Stomach (tissue), 9 donors: ENCODE measurements around the gene DAPK2. TPM values are rescaled to one million over a fixed set of nuclear protein-coding genes. Genes with fewer than 3 reads are reported as not detected.

ENCODE experiments used
- DNase-seq, 2 donors: peaks; one replicate each; pipeline versions ENCODE4 v3.0.0 to v3.0.0-alpha.2; 2013 to 2019
- H3K27ac ChIP-seq, 5 donors: fragments of 200-600 bp in 4 of 5; sonication (generic) in 4 of 5; one replicate each; pipeline ENCODE4 v1.5.1; 2013 to 2019; ENCODE audit warnings: mild to moderate bottlenecking in 1 of 5, moderate library complexity in 1 of 5
- H3K27me3 ChIP-seq, 3 donors: fragments of 200-600 bp; sonication (generic); one replicate each; pipeline ENCODE4 v1.5.1; 2017 to 2019; ENCODE audit warnings: mixed run types in 1 of 3
- H3K36me3 ChIP-seq, 4 donors: fragments of 200-600 bp; sonication (generic); 1 replicate in 3 of 4; 2 replicates in 1 of 4; pipeline ENCODE4 v1.5.1; 2016 to 2019
- H3K4me1 ChIP-seq, 4 donors: fragments of 200-600 bp; sonication (generic); one replicate each; pipeline ENCODE4 v1.5.1; 2016 to 2019
- H3K4me3 ChIP-seq, 4 donors: fragments of 200-600 bp; sonication (generic) in 3 of 4; one replicate each; pipeline ENCODE4 v1.5.1; 2016 to 2019; ENCODE audit warnings: mild to moderate bottlenecking in 1 of 4
- H3K9me3 ChIP-seq, 4 donors: fragments of 200-600 bp; sonication (generic); one replicate each; pipeline ENCODE4 v1.5.1; 2016 to 2019
- EP300 ChIP-seq: sonication (generic); formaldehyde crosslinking; IDR thresholded peaks from one replicate; pipeline ENCODE4 v1.6.1; 2017; ENCODE audit warnings: antibody characterized with exemption
- POLR2A ChIP-seq, 4 donors: fragments of 450-650 bp; IDR thresholded peaks; one replicate each; pipeline ENCODE4 v1.6.1; 2016; ENCODE audit warnings: antibody characterized with exemption in 4 of 4, control low read depth in 2 of 4, mild to moderate bottlenecking in 1 of 4, moderate library complexity in 1 of 4
- POLR2AphosphoS5 ChIP-seq, 3 donors: sonication (generic); formaldehyde crosslinking; IDR thresholded peaks; one replicate each; pipeline ENCODE4 v1.6.1; 2016; ENCODE audit warnings: antibody characterized with exemption in 3 of 3
- WGBS, 5 donors: extraction: QIAGEN DNeasy Blood & Tissue Kit in 3 of 5; methylation state at CpG; one replicate each; pipeline versions ENCODE4 v1.1.5 to v1.1.7; 2013 to 2018; 5-methylcytosine and 5-hydroxymethylcytosine counted together
- intact Hi-C: fragments of 100-400 bp; cut with DNase I; formaldehyde crosslinking; loops from one replicate; pipeline ENCODE4 v1.15.1; 2023; ENCODE audit warnings: low total_unique reads
- polyA plus RNA-seq, 3 donors: library from polyadenylated mRNA; stranded (reverse); fragments of 200-250 nt; gene quantifications; one replicate each; pipeline ENCODE4 v1.2.3, GENCODE V29; 2013
- total RNA-seq, 5 donors: library from RNA; depleted of rRNA; stranded (reverse); fragments of >200 nt; gene quantifications; one replicate each; pipeline versions ENCODE4 v1.1.0 to v1.2.3, GENCODE V29; 2014 to 2016
- TF ChIP-seq, protein P1 (sequence below), 7 experiments: fragments of 450-650 bp in 4 of 7; fragments of 200-600 bp in 3 of 7; sonication (generic) in 3 of 7; IDR thresholded peaks; one replicate each; pipeline ENCODE4 v1.5.1; 2016 to 2019; ENCODE audit warnings: antibody characterized with exemption in 7 of 7, control low read depth in 2 of 7, mild to moderate bottlenecking in 1 of 7
- donor health status: healthy with polysubstance abuse.
- donor health status: Bipolar disorder and iron deficiency.
- donor health status: healthy.

DAPK2 gene
- total and polyA plus RNA-seq, 8 donors: 5.2 to 178 (median 16.6) TPM

DNA sequence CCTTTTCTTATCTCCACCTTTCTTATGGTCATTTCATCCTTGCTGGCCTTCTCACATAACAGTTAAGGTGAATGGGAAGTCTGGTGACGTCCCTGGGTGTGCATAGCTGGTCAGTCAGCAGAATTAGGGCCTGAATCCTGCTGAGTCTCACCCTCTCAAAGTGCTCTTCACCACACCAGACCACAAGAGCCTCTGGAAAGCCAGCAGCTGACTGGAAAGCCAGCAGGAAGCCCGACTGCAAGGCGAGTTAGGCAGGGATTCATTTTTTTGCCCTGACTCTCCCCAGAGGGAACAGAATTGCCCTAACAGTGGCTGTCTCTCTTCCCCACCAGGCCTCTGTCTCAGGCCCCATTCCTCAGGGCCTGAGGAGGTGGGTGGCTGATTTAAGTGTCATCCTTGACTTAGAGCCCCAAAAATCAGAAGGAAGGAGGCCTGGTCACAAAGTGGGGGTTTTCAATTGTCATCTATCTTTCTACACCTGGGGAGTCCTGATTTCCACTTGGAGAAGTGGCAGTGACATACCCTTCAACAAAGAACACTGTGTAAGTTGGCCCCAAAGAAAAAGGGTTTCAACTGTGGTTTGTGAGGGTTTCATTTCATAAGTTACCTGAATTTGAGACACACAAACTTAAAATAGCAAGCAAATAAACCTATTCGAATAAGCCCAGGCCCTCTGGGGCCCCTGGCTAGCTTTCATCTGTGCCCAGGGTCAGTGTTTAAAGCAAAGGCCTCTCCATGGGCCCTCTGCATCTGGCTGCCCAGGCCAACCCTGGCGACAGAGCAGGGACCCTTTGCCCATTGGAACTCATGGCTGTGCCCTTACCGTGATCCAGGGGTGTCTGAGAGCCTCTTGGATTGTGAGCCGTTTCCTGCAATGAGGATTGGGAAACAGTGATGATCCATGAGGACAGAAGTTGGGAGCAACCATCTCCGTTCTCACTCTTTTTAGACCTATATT, 122.0 kb downstream of the DAPK2 start:
- no peak overlapping the region for H3K4me3 ChIP-seq
- peaks cover 5 to 16% (median 14%) of the 10 kb centered on the region in 4 donors for H3K4me1 ChIP-seq
- 88 to 95% (median 92%) methylated on average over 8 of the region's 8 CpGs for WGBS, 5 donors

DNA sequence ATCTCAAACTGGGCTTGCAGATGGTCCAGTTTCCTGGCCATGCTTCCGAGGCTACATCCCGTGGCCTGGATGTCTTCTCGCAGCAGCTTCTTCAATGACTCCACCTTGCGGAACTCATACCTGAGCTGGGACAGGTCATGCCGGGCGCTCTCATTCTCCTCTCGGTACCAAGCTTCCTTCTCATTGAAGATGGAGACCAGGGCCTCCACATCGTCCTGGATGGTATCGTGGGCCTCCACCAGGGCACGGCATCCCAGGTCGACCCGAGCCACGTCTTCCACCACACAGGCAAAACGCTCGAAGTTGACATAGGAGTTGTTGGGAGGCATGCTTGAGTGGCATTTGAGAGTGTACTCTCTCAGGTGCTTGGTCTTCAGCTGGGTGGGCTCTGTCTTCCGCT, 123.4 kb downstream of the DAPK2 start:
- Histone ChIP-seq H3K4me3 (no peak overlapping the region), H3K27ac (no peak overlapping the region), H3K9me3 (no peaks in the 10 kb centered on the region), H3K36me3 (peaks cover 0 to 24% (median 17%) of the 10 kb centered on the region in 4 donors), H3K27me3 (no peaks in the 10 kb centered on the region), H3K4me1 (peaks cover 5 to 16% (median 14%) of the 10 kb centered on the region in 4 donors)
- intact Hi-C loops: no loop called here
- WGBS, 5 donors: 86 to 94% (median 91%) methylated on average over 13 to 16 of the region's 16 CpGs
- TF ChIP-seq POLR2AphosphoS5 (IDR thresholded peaks at IDR 0.05) (no peak), POLR2A (IDR thresholded peaks at IDR 0.05) (no peak), EP300 (no peak)
- TF ChIP-seq, protein P1, sequence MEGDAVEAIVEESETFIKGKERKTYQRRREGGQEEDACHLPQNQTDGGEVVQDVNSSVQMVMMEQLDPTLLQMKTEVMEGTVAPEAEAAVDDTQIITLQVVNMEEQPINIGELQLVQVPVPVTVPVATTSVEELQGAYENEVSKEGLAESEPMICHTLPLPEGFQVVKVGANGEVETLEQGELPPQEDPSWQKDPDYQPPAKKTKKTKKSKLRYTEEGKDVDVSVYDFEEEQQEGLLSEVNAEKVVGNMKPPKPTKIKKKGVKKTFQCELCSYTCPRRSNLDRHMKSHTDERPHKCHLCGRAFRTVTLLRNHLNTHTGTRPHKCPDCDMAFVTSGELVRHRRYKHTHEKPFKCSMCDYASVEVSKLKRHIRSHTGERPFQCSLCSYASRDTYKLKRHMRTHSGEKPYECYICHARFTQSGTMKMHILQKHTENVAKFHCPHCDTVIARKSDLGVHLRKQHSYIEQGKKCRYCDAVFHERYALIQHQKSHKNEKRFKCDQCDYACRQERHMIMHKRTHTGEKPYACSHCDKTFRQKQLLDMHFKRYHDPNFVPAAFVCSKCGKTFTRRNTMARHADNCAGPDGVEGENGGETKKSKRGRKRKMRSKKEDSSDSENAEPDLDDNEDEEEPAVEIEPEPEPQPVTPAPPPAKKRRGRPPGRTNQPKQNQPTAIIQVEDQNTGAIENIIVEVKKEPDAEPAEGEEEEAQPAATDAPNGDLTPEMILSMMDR (IDR thresholded peaks at IDR 0.05): no peak
- no peak for DNase-seq

More for the DNA sequence above, 122.0 kb downstream of the DAPK2 start:
- H3K36me3 ChIP-seq: peaks cover 0 to 28% (median 17%) of the 10 kb centered on the region in 4 donors
- intact Hi-C loops: no loop called here
- no peaks in the 10 kb centered on the region for H3K9me3 ChIP-seq
- no peak overlapping the region for H3K27ac ChIP-seq
- no peaks in the 10 kb centered on the region for H3K27me3 ChIP-seq
- no peak for DNase-seq
- TF ChIP-seq POLR2A (IDR thresholded peaks at IDR 0.05) (no peak), POLR2AphosphoS5 (IDR thresholded peaks at IDR 0.05) (no peak), EP300 (no peak)
- TF ChIP-seq, protein P1 (IDR thresholded peaks at IDR 0.05): no peak

DNA sequence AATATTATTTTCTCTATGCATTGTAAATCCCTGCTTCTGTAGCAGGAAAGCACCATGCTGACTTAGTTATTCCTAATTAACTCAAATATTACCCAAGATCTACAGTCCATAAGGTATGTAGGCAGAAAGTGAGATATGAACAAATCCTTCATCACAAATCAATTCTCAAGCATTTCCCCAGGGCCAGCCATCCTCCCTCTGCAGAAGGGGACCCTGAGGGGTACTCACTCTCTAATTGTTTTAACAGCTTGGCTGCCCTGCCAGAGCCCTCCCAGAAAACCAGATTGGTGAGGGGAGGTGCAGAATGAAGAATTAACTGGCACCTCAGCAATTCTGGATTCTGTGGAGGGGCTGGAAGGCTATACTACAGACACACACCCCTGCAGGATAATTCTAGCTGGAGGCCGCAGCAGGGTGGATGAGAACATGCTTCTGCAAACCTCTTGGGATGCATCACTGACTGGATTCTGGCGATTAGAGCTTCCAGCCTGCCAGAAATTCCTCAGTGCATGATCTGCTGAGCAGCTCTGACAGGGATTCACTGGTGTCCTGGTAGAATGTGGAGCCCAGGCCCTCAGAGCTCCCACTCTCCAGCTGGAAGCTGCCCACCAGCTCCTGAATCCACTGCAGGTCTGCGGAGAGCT, 123.9 kb downstream of the DAPK2 start:
- 87 to 100% (median 90%) methylated on average over 2 to 3 of the region's 3 CpGs for WGBS, 5 donors
- no peak for TF ChIP-seq POLR2AphosphoS5 (IDR thresholded peaks at IDR 0.05)
- TF ChIP-seq, protein P1 (IDR thresholded peaks at IDR 0.05): no peak
- no peak for TF ChIP-seq EP300
- TF ChIP-seq POLR2A (IDR thresholded peaks at IDR 0.05): no peak
- Histone ChIP-seq H3K27me3 (no peaks in the 10 kb centered on the region), H3K36me3 (peaks cover 0 to 24% (median 17%) of the 10 kb centered on the region in 4 donors), H3K4me3 (no peak overlapping the region), H3K4me1 (peaks cover 5 to 16% (median 14%) of the 10 kb centered on the region in 4 donors), H3K9me3 (no peaks in the 10 kb centered on the region), H3K27ac (no peak overlapping the region)
- intact Hi-C loops: no loop called here
- peak in 1 of 2 donors; percentile 72 for DNase-seq

DNA sequence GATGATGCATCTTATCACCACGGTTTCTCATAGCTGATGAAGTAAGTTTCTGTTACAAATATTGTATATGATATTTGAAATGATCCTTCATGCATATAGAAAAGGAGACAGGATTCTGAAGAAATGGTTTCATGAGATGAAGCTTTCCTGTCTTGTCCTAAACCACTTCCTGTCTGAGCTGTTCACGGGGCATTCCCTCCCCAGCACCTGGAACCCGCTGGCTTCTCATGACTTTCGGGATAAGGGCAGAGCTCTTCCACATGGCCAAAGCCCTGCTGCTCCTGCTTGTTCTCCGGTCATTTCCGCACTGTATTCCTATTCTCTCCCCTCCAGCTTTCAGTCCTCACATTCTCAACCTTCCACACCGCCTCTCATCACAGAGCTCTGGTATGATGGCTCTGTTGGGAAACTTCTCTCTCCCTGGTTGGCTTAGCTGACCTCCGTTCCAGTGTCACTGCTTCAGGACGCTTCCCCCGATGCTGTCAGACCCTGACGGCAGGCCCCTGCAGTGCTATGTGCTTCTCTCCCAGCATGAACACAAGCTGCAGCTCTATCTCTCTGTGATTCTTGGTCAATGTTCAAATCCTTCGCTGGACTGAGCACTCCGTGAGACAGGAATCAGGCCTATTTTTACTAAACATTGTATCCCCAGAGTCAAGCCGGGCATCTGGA, 125.6 kb downstream of the DAPK2 start:
- Histone ChIP-seq H3K36me3 (peaks cover 0 to 24% (median 17%) of the 10 kb centered on the region in 4 donors), H3K27me3 (no peaks in the 10 kb centered on the region)

More for the DNA sequence above, 125.6 kb downstream of the DAPK2 start:
- Histone ChIP-seq H3K9me3 (no peaks in the 10 kb centered on the region), H3K27ac (no peak overlapping the region), H3K4me1 (peaks cover 0 to 16% (median 11%) of the 10 kb centered on the region in 4 donors), H3K4me3 (no peak overlapping the region)
- DNase-seq: no peak
- WGBS, 5 donors: 87 to 92% (median 90%) methylated on average over 14 of the region's 14 CpGs
- intact Hi-C loops: no loop called here
- TF ChIP-seq POLR2A (IDR thresholded peaks at IDR 0.05) (no peak), EP300 (no peak), POLR2AphosphoS5 (IDR thresholded peaks at IDR 0.05) (no peak)
- TF ChIP-seq, protein P1 (IDR thresholded peaks at IDR 0.05): no peak
